Hindlimb muscle (tissue), 1 donor: ENCODE data around the gene SAMD11. TPM values are rescaled to one million over a fixed set of nuclear protein-coding genes. Genes with fewer than 3 reads are reported as not detected.
"Not testable (repeated sequence)": the region's sequence is repeated elsewhere in the genome, so short reads cannot be mapped to it uniquely, and the experiment has no call there.

Experiments
- DNase-seq: peaks from one replicate; pipeline ENCODE4 v3.0.0-alpha.2; 2013
- polyA plus RNA-seq: library from polyadenylated mRNA; unstranded; fragments of 120-200 nt; gene quantifications from one replicate; pipeline ENCODE4 v1.2.1, GENCODE V29; 2013; ENCODE audit not compliant: insufficient read length

Gene SAMD11
- polyA plus RNA-seq = 2.7 TPM

- DNase-seq = peak; percentile 87
These were observed at the start of gene SAMD11 for GRCh38 chr1:923131-923990. SAMD11 (plus strand) TSS chr1:923923; CDS start chr1:924432, 509 bp downstream.

GRCh38 chr1:876428-877208 is 47.1 kb upstream of the SAMD11 start:
- not testable (repeated sequence) for DNase-seq

- DNase-seq = not testable (repeated sequence)
These were observed 46.3 kb upstream of the SAMD11 start for GRCh38 chr1:877209-877986.

- DNase-seq = not testable (repeated sequence)
These were observed 43.2 kb upstream of the SAMD11 start for GRCh38 chr1:880511-880910.

- not testable (repeated sequence) for DNase-seq
These were observed 42.8 kb upstream of the SAMD11 start for GRCh38 chr1:880915-881314.

- DNase-seq = no peak
These were observed 37.4 kb upstream of the SAMD11 start for GRCh38 chr1:886311-886710.

- DNase-seq = no peak
These were observed 37.0 kb upstream of the SAMD11 start for GRCh38 chr1:886760-887159.

GRCh38 chr1:888297-888696 is 35.4 kb upstream of the SAMD11 start:
- no peak for DNase-seq

GRCh38 chr1:889774-890173 is 33.9 kb upstream of the SAMD11 start:
- not testable (repeated sequence) for DNase-seq

GRCh38 chr1:890234-890633 is 33.5 kb upstream of the SAMD11 start:
- not testable (repeated sequence) for DNase-seq

GRCh38 chr1:890661-891060 is 33.1 kb upstream of the SAMD11 start:
- no peak for DNase-seq

GRCh38 chr1:897226-897625 is 26.5 kb upstream of the SAMD11 start:
- DNase-seq = no peak

- DNase-seq = not testable (repeated sequence)
These were observed 25.8 kb upstream of the SAMD11 start for GRCh38 chr1:897951-898350.

GRCh38 chr1:899636-900317 is 23.9 kb upstream of the SAMD11 start:
- no peak for DNase-seq

GRCh38 chr1:901108-901859 is 22.4 kb upstream of the SAMD11 start:
- DNase-seq = no peak

GRCh38 chr1:902802-903201 is 20.9 kb upstream of the SAMD11 start:
- no peak for DNase-seq

GRCh38 chr1:903305-903704 is 20.4 kb upstream of the SAMD11 start:
- DNase-seq = no peak

- no peak for DNase-seq
These were observed 19.9 kb upstream of the SAMD11 start for GRCh38 chr1:903721-904271.

GRCh38 chr1:904310-904950 is 19.3 kb upstream of the SAMD11 start:
- peak; percentile 93 for DNase-seq

GRCh38 chr1:905071-905749 is 18.5 kb upstream of the SAMD11 start:
- no peak for DNase-seq
